Type B pancreatic cell (in vitro differentiated cells): ENCODE data around the gene MRPL32. TPM values are rescaled to one million over a fixed set of nuclear protein-coding genes. Genes with fewer than 3 reads are reported as not detected.

Source experiments
- total RNA-seq: library from RNA; stranded (reverse); gene quantifications from 2 replicates; pipeline ENCODE4 v1.2.1, GENCODE V29; 2021; ENCODE audit warnings: low replicate concordance

MRPL32 gene
- total RNA-seq, 1 donor from 2014 or later = 62.8 TPM

Other genes starting within 250 kb of the MRPL32 start
- 4.5 and 8.1 TPM in 2 replicates for gene C7orf25, start 20.3 kb upstream of the MRPL32 start, total RNA-seq
- 83.6 and 99.3 TPM in 2 replicates for gene PSMA2, start 202 bp upstream of the MRPL32 start, total RNA-seq
- gene HECW1, start 180.3 kb downstream of the MRPL32 start, total RNA-seq = 0.90 and 1.4 TPM in 2 replicates